NCI-H345 (cell line): ENCODE results near the gene NMBR.
"Not testable (repeated sequence)": the region's sequence is repeated elsewhere in the genome, so short reads cannot be mapped to it uniquely, and the experiment has no call there.

ENCODE experiments used
- DNase-seq: peaks from one replicate; lab custom pipeline; 2025; lab: John Stamatoyannopoulos, UW

Gene NMBR

GRCh38 chr6:142058551-142059290, 88.2 kb downstream of the NMBR start:
- no peak for DNase-seq

GRCh38 chr6:142055219-142055618, 91.7 kb downstream of the NMBR start:
- no peak for DNase-seq

GRCh38 chr6:142051404-142051803, 95.5 kb downstream of the NMBR start:
- no peak for DNase-seq

DNA sequence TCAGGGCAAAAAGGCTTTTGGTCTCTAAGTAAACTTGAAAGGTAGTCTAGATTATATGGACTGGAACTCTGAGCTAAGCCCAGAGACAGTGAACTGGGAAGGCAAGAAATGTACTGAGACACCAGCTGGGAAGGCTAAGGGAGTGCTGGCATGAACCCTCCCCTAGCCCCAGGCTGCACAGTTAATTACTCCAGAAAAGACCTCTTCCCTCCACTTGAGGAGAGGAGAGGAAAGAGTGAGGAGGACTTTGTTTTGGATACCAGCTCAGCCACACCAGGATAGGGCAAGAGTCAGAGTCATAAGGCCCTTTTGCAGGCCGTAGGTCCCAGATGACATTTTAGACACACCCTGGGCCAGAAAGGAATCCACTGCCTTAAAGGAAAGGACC, 98.3 kb downstream of the NMBR start:
- DNase-seq, result no peak

- DNase-seq, result no peak
Observed at GRCh38 chr6:142047934-142048592, 98.9 kb downstream of the NMBR start.

DNA sequence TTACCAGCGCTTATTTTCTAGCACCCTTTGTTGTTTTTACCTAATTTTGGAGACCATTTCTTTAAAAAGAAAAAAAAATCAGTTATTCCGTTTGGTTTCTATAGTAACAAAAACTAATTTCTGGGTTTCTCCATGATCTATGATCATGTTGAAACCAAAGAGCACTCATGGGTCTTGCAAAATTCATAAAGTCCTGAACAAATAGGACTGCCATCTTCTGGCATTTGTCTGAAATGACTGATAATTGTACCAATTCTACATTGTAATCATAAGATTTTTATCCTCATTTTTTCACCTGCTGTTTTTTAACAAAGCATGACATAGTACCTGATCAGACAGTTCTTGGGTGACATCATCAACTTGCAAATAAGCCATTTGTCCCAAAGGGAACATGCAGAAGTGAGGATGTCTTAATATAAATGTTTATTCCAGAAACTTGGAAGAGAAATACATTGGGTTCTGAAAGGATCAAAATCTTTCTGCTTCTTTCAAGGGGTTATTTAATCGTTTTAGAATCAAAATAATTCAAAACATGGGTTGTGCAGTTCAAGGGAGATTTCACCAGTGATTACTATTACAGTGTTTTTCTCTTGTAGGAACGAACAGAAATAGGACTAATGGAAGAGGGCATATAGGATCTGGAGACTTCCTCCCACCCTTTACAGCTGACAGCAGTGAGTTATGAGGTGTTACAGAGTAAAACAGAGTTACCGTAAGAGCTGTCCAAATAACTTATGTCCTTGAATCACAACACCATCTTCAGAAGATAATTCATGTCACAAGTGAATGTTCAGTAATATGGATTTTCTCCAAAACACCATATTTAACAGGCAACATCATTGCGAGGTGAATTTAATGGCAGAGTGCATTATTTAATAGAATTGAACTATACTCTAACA, 101.3 kb downstream of the NMBR start:
- no peak for DNase-seq

DNA sequence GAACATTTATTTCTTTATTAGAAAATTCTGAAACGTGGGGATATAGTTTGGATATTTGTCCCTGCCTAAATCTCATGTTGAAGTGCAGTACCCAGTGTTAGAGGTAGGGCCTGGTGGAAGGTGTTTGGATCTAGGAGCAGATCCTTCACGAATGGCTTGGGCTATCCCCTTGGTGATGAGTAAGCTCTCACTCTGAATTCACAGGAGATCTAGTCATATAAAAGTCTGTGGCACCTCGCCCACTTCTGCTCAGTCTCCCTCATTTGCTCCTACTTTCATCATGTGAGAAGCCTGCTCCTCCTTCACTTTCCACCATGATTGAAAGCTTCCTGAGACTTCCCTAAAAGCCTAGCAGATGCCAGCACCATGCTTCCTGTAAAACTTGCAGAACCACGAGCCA, 111.0 kb downstream of the NMBR start:
- no peak for DNase-seq

DNA sequence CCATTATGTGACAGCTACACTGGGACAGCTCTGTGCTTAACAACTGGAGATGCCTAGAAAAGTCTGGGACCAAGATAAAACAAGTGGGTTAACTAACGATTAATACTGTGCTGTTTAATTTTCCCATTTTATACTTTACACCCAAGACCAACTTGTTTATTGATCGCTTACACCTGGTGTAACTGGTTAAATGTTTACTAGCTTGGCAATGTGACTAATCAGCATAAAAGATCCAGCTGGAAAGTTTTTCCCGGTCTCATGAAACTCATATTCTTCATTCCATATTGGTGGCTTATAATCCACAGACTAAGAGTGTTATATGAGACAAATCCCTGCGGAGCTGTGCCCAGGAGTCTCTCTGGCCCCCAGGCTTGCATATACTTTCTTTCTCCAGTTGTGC, 115.9 kb downstream of the NMBR start:
- no peak for DNase-seq

GRCh38 chr6:142030115-142030619, 116.8 kb downstream of the NMBR start:
- no peak for DNase-seq

- DNase-seq, result no peak
Observed at GRCh38 chr6:142028527-142028926, 118.4 kb downstream of the NMBR start.

GRCh38 chr6:142027804-142028203, 119.1 kb downstream of the NMBR start:
- not testable (repeated sequence) for DNase-seq

- DNase-seq, result no peak
Observed at GRCh38 chr6:142027074-142027473, 119.8 kb downstream of the NMBR start.

DNA sequence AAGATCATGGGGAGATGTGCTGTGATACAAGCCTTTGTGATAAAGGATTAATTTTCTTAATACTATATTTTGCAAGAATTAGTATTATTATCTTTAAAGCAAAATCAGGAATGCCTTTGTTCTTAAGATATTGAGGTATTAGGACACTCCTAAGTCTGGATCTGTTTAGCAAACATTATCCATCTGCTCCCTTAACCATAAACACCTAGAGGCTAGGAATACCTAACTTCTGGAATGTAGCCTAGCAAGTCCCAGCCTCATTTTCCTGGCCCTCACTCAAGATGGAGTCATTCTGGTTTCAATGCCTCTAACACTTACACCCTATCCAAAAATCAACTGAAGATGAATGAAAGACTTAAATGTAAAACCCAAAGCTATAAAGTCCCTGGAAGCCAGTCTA, 120.5 kb downstream of the NMBR start:
- DNase-seq, result no peak
